AG09309 (cell line): ENCODE measurements around the gene SCUBE1.

Experiments
- DNase-seq: peaks from one replicate; pipeline ENCODE4 v3.0.0-alpha.2; 2010; ENCODE audit warnings: low read depth
- H3K4me3 ChIP-seq: 2 replicates; pipeline ENCODE4 v1.5.1; 2011; ENCODE audit warnings: mild to moderate bottlenecking, low read depth, low read length, moderate library complexity; ENCODE audit not compliant: control insufficient read depth
- TF ChIP-seq, protein P1 (sequence below): IDR thresholded peaks from 2 replicates; pipeline ENCODE4 v1.5.1; 2011; ENCODE audit warnings: mild to moderate bottlenecking, low read depth, low read length, inconsistent platforms; ENCODE audit not compliant: insufficient read depth, control insufficient read depth; ENCODE audit errors: missing control alignments

The SCUBE1 gene

DNA sequence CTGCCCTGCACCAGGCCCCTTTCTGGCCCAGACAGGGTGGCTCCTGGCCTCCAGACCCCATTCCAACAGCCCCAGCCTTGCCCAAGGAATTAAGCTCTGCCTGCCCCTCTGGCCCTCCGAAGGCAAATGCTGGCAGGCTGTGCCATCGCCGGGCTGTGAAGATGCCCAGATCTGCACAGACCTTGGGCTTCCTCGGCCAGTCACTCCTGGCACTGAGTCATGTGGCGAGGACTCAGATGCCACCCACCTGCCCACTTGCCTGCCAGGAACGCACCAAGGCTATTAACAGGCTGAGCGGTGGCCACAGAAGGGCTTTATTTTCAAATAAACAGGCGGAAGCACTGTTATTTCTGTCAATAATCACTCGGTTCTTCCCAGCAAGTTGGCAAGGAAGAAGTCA, 105.9 kb downstream of the SCUBE1 start:
- TF ChIP-seq, protein P1, sequence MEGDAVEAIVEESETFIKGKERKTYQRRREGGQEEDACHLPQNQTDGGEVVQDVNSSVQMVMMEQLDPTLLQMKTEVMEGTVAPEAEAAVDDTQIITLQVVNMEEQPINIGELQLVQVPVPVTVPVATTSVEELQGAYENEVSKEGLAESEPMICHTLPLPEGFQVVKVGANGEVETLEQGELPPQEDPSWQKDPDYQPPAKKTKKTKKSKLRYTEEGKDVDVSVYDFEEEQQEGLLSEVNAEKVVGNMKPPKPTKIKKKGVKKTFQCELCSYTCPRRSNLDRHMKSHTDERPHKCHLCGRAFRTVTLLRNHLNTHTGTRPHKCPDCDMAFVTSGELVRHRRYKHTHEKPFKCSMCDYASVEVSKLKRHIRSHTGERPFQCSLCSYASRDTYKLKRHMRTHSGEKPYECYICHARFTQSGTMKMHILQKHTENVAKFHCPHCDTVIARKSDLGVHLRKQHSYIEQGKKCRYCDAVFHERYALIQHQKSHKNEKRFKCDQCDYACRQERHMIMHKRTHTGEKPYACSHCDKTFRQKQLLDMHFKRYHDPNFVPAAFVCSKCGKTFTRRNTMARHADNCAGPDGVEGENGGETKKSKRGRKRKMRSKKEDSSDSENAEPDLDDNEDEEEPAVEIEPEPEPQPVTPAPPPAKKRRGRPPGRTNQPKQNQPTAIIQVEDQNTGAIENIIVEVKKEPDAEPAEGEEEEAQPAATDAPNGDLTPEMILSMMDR: no peak
- H3K4me3 ChIP-seq: no peak overlapping the region
- no peak for DNase-seq

DNA sequence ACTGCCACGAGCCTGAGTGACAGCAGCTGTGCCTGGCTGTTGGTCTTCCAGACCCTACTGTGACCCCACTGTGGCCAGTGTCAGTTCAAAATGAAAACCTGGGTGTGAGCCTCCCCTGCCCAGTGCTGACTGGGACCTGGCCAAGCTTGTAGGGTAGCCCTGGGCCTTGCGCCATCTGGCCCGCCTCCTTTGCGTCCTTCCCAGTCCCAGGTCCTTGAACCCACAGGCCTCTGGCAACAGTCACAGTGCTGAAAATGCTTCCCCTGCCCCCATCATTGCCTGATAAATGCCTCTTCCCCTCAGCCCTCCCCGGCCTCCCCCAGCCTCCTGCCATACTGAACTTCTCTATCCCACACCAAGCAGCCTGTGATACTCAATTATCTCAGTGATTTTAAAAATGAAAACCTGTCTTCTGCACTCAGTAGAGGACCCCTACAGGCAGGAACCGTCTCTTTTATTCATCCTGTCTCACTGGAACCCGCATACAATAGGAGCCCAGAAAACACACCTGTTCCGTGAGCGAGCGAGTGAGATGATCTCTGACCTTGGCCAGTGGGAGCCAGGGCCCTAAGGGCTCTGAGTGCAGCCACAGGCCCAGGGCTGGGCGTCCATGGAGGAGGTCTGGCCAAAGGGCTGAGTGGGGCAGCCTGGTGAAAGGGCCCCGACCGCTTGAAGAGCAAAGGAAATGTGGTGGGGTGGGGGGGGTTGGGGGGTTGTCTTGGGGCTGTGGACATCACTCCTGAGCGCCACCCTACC, 106.6 kb downstream of the SCUBE1 start:
- TF ChIP-seq, protein P1: no peak
- no peak for DNase-seq
- H3K4me3 ChIP-seq: no peak overlapping the region

DNA sequence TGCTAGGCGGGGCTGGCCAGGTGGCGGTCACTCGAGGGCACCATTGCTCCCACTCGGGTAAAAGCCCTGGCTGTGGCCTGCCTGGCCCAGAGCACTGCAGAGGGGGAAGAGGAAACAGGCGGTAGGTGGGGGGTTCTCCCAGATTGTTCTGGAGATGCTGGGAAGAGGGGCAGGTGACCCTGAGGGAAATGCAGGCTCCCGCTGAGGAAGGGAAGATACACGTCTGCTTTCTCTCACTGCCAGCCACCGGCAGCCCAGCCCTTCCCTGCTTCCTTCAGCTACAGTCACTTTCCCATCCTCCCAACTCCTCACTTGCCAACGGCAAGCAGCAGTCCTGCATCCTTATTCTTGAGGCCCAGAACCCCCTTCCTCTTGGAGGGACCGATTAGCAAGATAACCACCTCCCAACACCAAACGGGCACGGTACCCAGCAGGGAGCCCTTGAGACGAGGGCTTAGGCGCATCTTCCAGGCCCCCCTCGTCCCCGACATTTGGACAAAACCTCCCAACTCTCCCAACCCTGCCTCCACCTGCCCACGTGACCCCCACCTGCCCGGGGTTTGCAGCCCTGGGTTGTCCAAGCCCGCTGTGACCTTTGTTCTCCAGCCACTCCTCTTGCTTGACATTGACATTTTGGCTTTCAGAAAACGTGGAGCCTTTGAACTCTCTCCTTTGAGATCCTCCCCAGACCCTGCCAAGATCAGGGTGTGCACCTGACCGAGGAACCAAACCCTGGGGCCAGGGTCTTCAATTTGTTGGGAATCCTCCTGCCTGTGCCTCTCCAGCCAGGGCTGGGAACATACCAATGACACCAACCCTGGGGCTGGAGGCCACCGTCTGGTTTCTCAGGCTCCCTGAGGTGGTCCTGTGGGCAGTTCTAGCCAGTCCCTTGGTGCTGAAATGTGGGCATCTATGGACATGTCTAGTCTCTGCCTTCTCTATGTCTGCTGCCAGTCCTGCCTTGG, 107.4 kb downstream of the SCUBE1 start:
- TF ChIP-seq, protein P1: no peak
- DNase-seq: no peak
- H3K4me3 ChIP-seq: no peak overlapping the region

DNA sequence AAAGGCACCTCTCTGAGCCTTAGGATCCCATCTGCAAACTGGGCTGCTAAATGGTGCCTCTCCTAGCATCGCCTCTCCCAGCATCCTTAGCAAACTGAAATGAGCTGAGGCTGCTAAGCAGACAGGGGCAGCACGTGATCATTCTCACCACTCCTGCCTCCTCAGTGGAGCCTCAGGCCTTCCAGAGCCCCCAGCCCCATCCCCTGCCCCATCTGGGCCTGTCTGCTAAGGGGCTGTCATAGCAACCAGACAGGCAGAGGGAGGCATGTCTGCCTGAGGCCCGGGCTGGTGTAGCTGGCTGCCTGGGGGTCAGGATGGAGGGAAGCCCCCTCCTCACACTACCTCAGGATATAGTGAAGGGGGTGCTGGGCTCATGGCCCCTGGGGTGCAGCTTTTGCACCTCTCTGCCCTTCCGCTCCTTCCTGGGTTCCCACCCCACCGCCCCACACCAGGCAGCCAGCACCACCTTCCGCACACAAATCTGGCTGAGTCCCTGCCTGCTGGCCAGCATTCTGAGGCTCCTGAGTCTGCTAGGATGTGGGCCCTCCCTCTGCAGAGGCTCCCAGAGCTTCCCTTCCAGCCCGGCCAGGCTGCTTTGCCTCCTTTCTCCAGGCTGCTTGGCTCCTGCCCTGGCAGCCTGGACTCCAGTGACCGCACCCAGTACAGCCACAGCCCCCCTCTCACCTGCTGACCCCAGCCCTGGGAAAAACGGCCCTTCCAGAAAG, 108.7 kb downstream of the SCUBE1 start:
- DNase-seq: no peak
- no peak overlapping the region for H3K4me3 ChIP-seq
- TF ChIP-seq, protein P1: no peak

DNA sequence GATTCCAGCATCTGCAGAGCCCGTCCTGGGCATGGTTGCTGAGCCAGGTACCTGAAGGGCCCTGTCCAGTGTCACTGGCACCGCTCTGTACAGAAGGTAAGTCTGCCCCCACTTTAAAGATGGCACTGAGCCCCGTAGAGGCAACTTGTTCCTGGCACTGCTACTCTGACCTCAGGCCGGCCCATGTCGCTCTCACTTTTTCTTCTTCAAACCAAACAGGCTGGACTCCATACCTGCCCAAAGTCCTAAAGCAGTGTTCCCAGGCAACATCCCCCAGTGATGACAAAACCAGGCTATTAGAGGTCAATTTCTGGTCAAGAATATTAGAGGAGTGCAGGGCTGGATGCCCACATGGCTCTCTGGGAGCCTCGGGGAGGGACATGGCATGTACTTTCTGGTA, 109.6 kb downstream of the SCUBE1 start:
- TF ChIP-seq, protein P1: no peak
- no peak for DNase-seq
- no peak overlapping the region for H3K4me3 ChIP-seq

DNA sequence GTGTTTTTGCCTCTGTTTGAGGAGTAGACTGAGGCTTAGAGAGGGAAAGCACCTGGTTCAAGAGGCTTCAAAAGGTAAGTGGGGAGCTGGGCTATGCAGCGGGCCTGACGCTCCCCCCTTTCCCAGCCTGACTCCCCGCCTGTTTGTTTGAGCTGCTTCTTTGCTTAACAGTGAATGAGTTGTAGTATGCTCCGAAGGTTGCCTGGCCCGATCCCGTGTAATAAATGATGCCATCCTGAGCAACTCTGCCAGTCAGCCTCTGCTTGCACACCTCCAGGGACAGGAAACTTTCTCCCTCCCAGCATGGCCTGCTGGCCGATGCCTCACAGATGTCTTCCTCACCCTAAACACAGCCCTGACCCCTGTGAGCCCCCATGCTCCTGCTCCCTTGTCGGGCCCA, 110.7 kb downstream of the SCUBE1 start:
- TF ChIP-seq, protein P1: no peak
- DNase-seq: no peak
- H3K4me3 ChIP-seq: no peak overlapping the region
